Hematopoietic multipotent progenitor cell treated with erythropoietin and hydrocortisone succinate and interleukin-3 and kit ligand, for 6 days (in vitro differentiated cells): Measurements from ENCODE around the gene TRIM49D1.
"Not testable (repeated sequence)": the region's sequence is repeated elsewhere in the genome, so short reads cannot be mapped to it uniquely, and the experiment has no call there.

Source experiments
- DNase-seq: peaks from one replicate; pipeline ENCODE4 v3.0.0-alpha.2; 2015

Gene TRIM49D1, protein sequence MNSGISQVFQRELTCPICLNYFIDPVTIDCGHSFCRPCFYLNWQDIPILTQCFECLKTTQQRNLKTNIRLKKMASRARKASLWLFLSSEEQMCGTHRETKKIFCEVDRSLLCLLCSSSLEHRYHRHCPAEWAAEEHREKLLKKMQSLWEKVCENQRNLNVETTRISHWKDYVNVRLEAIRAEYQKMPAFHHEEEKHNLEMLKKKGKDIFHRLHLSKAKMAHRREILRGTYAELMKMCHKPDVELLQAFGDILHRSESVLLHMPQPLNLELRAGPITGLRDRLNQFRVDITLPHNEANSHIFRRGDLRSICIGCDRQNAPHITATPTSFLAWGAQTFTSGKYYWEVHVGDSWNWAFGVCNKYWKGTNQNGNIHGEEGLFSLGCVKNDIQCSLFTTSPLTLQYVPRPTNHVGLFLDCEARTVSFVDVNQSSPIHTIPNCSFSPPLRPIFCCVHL

DNA sequence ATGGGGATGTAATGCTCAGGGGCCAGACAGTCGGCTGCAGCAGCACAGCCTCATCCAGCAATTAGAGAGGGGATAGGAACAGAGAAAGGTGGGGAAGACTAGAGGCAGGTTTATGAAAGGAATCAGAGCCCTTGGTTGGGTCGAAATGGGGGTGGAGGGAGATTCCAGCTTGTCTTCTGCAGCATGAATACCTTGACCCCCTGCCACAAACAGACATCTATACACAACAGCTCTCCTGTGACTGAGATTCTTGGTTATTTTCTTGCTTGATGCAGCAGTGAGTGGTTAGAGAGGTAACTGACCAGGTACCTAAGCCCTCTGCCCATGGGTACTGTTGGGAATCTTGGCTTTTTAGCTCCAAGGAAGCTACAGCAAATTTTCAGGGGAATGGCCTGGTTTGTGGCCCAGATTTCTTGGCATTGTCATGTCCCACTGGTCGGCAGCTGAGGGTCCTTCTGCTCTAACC is at the start of gene TRIM49D1:
TRIM49D1 (minus strand) TSS at position 51 of the 466 bp plus-strand sequence. CDS start 4,535 bp downstream, outside the sequence.
- no peak for DNase-seq

DNA sequence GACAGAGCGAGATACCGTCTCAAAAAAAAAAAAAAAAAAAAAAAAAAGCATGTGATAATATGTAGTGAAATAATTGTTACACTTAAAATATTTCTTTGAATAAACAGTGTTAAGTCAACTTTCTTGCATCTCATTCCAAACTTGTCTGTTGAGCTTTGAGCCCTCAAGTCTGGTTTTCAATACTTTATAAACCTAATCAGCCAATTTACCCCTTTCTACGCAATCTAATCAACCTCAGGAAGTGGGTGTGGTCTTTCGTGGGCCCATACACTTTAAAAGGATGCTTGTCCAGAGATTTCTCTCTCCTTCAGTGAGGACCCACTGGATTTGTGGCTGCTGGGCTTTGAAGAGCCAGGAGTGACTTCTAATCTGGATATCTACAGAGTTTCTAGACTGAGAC is 43.7 kb upstream of the TRIM49D1 start, which contains the start of gene TRIM64:
TRIM64 (plus strand) TSS at position 301 of the 400 bp plus-strand sequence. CDS start 2,467 bp downstream, outside the sequence.
- not testable (repeated sequence) for DNase-seq

DNA sequence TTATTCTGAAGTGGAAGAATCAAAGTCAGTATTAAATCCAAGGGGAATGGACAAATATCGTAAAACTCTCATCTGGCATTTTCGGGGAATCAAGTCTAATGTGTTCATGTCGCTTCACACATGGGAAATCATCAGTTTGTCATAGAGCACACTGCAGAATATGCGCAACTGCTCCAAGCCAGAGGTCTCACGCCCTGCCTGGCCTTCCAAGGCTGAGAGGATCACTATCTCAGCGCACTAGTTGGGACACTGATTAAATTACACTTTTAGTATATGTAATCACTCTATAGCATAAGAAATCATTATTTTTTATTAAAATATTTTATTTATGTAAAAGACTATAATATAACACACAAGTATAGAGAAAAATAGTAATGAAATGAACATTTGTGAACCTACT is 38.8 kb upstream of the TRIM49D1 start:
- DNase-seq, result not testable (repeated sequence)

DNA sequence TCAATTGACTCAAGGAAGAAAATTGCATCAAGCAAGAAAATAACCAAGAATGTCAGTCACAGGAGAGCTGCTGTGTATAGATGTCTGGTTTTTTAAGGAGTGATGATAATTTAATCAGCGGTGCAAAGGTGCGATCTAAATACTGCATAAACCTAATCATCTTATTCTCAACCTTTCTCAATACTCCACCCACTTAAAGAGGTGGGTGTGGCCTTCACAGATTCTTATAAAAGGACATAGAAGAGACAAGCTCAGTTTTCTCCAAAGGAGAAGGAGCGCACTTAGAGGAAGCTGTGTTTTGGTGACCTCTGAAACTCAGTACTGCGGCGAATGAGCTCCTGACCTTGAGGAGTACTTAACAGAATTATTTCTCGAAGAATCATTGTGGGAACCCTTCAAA is 1.7 kb upstream of the TRIM49D1 start, which contains the start of gene TRIM49D2:
TRIM49D2 (plus strand) TSS at position 301 of the 400 bp plus-strand sequence. CDS start 2,698 bp downstream, outside the sequence.
- DNase-seq, result not testable (repeated sequence)

DNA sequence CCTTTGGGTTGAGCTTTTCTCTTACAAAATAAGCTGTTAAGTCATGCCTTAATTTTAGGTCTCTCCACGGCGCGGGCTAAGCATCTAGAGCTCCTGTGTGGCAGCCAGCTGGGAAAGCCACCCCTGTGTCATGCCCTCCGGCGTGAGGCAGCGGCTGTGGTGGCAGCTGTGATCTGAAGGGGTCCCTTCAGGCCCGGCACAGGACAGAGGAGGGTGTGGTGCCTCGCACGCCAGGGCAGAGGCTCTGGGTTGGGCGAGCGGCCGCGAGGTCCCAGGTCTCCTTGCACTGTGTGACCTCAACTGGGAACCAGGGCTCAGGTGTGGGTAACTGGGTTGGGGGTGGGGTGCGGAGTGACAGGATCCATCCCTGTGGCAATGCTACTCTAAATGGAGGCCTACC is 21.2 kb downstream of the TRIM49D1 start:
- not testable (repeated sequence) for DNase-seq

DNA sequence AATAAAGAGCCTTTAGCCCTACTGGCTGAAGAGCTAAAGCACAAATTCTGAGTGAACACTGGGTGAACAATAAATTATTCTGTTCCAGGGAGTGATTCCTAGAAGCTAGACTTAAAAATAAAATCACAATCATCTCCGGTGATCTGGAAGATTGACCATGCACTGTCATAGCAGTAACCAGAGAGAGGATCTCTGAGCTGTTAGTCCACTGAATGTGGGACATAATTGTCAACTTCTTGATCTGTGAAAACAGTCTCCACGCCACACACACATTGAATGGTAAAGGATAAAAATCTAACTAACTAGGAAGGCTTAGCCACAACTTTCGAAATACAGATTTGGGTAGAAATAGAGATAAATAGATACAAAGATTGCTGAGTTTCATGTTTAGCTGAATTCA is 28.8 kb downstream of the TRIM49D1 start:
- not testable (repeated sequence) for DNase-seq

DNA sequence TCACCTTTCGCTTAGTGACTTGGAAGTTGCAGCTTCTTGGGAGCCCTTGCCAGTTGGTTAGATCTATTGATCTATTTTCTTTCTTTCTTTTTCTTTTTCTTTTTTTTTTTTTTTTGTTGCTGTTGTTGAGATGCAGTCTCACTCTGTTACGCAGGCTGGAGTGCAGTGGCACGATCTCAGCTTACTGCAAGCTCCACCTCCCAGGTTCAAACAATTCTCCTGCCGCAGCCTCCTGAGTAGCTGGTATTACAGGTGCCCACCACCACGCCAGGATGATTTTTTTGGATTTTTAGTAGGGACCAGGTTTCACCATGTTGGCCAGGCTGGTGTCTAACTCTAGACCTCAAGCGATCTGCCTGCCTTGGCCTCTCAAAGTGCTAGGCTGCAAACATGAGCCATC is 44.5 kb downstream of the TRIM49D1 start:
- DNase-seq, result not testable (repeated sequence)

DNA sequence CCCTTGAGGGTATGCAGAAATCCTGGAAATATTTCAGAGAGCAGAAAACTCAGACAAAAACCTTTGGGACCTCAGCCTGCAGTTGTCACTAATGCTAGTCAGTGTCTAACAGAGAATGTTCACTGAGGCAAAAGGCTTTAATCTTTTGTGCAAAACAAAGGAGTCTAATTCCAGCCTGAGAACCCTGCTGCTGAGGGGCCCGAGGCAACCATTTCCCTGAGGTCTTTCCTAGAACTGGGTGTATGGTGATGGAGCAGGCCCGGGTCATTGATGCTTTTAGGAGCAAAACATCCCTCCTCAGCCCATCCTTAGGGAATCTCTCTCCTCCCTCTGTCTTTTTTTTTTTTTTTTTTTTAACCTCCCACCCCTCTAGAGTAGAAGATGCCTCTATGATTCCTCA is 49.5 kb downstream of the TRIM49D1 start:
- DNase-seq, result not testable (repeated sequence)

DNA sequence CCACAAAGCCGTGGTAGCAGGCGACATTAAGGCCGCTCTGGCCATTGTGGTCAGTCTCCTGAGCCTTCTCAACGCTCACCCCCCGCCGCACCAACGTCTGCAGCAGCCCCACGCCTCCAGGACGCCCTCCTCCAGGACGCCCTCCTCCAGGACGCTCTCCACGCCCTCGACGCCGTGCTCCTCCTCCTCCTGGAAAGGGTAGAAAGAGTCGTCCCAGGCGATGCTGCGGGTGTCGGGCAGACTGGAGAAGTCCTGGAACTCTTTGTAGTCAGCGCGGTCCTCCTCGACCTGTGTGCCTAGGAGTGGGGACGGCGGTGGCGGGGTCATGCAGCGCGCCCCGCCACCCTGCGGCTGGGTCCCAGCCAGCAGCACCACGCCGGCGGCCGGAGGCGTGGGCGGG is 56.8 kb downstream of the TRIM49D1 start:
- DNase-seq, result not testable (repeated sequence)

DNA sequence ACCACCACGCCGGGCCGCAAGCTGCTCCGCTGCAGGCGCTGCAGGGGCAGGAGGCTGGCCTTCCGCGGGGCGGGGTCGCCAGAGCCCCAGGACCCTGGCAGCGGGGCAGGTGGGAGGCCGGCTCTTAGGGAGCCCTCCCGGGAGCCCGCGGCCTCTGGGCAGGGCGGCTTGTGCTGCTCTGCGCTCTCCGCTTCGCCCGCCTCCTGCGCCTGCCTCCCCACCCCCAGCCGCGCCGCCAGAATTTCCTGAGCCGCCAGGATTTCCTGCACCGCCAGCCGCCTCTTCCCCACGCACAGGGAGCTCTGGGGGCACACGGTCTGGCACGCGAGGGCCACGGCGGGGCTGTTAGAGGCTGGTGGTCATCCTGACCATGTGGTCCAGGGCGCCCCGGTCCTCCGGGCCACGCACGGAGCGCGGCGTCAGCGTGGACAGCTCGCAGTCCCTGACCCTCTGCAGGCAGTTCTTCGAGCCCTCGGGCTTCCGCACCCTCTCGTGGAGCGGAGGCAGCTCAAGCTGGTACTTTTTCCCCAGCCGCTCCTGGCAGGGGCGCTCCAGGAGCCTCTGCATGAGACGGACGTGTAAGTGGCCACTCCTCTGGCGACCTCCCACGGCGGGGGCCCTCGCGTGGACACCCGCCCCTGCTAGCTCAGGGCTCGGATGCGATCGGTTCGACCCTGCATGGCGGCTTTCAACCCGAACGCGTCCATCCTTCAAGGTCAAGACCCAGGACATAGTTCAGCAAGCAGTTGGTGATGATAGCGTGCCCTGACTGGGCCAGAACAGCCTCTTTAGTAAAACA is 57.9 kb downstream of the TRIM49D1 start:
- peak; percentile 0 for DNase-seq
